DMS79 (cell line): Measurements from ENCODE around the gene LRRC32.
"Not testable (repeated sequence)": the region's sequence is repeated elsewhere in the genome, so short reads cannot be mapped to it uniquely, and the experiment has no call there.

Experiments used
- DNase-seq: peaks from one replicate; lab custom pipeline; 2025; lab: John Stamatoyannopoulos, UW

Gene LRRC32

DNA sequence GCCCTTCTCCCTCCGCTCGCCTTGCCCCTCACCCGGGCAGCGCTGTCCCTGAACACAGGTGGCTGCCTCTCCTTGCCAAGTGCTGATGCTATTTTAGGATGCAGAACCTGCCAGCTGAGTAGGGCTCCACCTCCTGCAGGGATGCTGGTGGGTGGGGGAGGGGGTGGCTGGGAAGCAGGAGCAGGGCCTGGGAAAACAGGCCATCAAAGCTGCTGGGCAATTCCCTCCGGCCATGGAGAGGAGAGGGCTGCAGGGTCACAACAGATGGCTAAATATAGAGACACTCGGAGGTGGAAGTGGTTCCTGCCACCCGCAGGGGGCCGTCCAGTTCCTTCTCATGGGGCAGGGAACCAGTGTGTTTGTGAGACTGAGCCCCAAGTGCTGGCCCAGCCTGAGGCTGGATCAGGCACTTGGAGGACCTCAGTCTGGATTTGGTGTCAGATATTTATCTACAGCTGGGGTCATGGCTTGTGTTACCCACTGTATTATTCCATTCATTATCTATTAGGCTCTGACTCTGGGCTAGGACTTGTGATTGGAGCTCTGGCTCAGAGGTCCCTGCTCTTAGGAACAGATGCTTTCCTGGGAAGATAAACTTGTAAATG, 59.6 kb downstream of the LRRC32 start:
- no peak for DNase-seq

DNA sequence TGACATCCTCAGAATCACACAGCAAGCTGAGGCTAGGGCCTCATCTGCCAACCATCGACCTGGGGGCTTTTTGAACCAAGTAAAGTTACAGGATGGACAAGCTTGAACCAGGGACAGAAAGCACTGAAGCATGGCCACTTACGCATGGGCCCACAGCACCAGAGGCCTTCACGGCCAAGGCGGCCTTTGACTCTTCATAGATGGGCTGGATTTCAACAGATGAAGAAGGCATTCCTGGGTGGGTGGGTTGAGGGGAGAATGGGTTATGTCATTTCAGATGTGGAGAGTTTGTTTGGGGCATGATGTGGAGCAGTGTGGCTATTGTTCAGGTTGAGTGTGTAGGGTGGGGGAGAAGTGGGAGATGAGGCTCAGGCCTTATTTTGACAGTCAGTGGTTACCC, 60.2 kb downstream of the LRRC32 start:
- no peak for DNase-seq

DNA sequence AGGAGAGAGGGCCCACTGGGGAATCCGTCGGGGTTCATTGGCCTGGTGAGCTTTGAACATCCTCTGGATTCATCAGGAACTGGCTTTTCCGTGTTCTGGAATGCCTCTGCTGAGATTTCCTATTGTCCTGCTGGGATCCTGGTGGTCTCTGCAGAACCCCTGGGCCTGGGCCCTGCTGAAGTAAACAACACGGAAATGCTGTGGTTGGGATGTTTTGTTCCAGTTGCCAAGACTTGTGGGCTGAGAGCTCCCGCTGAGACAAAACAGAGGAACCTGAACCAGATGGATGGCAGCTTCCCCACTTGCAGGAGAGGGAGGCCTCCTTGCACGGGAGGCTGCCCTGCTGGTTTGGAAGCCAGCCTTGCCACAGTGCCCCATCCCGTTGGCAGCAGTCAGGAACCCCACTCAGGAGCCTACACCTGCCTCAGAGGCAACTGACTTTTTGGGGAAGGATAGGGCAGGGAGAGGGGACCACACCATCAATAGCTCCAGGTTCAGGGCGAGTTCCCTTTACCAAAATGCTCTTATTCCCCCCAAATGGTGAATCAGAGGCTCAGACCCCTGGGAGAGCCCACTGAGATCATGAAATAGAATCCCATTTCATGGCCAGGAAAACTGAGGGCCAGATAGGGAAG, 60.7 kb downstream of the LRRC32 start:
- no peak for DNase-seq

DNA sequence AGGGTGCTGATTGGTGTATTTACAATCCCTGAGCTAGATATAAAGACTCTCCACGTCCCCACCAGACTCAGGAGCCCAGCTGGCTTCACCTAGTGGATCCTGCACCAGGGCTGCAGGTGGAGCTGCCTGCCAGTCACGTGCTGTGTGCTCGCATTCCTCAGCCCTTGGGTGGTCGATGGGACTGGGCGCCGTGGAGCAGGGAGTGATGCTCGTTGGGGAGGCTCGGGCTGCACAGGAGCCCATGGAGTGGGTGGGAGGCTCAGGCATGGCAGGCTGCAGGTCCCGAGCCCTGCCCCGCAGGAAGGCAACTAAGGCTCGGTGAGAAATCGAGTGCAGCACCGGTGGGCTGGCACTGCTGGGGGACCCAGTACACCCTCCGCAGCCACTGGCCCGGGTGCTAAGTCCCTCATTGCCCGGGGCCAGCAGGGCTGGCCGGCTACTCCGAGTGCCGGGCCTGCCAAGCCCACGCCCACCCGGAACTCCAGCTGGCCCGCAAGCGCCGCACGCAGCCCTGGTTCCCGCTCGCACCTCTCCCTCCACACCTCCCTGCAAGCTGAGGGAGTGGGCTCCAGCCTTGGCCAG, 61.6 kb downstream of the LRRC32 start:
- DNase-seq = not testable (repeated sequence)

DNA sequence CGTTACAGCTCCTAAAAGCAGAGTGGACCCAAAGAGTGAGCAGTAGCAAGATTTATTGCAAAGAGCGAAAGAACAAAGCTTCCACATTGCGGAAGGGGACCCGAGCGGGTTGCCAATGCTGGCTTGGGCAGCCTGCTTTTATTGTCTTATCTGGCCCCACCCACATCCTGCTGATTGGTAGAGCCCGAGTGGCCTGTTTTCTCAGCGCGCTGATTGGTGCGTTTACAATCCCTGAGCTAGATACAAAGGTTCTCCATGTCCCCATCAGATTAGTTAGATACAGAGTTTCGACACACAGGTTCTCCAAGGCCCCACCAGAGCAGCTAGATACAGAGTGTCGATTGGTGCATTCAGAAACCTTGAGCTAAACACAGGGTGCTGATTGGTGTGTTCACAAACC, 62.3 kb downstream of the LRRC32 start:
- DNase-seq = not testable (repeated sequence)
